ENCODE data around the gene SH3TC2.

- TF ChIP-seq ATF7 (IDR thresholded peaks at IDR 0.05; ENCODE audit: low read depth), result no peak
- TF ChIP-seq TCF7 (IDR thresholded peaks at IDR 0.05; ENCODE audit: borderline replicate concordance), result no peak
- no peak for TF ChIP-seq ZBTB11 (CRISPR knock-in tag; IDR thresholded peaks at IDR 0.05)
- TF ChIP-seq CTCF (IDR thresholded peaks at IDR 0.05 in 2 of 3, conservative IDR thresholded peaks at IDR 0.05 in 1 of 3; ENCODE audit: control insufficient read depth in 2 of 3, extremely low read depth in 1 of 3, insufficient read depth in 1 of 3, low read depth in 3 of 3, low read length in 3 of 3), result no peak
- no peak for TF ChIP-seq ZBTB33 (IDR thresholded peaks at IDR 0.05)
- no peak for TF ChIP-seq EP300 (IDR thresholded peaks at IDR 0.05; ENCODE audit: borderline replicate concordance in 1 of 2, control insufficient read depth in 1 of 2, low read depth in 2 of 2, low read length in 2 of 2)
- TF ChIP-seq EGR1 (IDR thresholded peaks at IDR 0.05; ENCODE audit: borderline replicate concordance in 1 of 2, low read depth in 2 of 2, low read length in 2 of 2), result no peak
- no peak for TF ChIP-seq POLR2A (IDR thresholded peaks at IDR 0.05; ENCODE audit: low read depth, low read length)
- no peak for TF ChIP-seq CBX5 (IDR thresholded peaks at IDR 0.05; ENCODE audit: low read depth)
- no peak for TF ChIP-seq ZBED1 (IDR thresholded peaks at IDR 0.05; ENCODE audit: borderline replicate concordance)
Measured at GRCh38 chr5:148979083-148979723, 83.7 kb downstream of the SH3TC2 start.

Measured in GM12878 (cell line).